Suprapubic skin (tissue), 4 donors: ENCODE measurements around the gene TAF3. TPM values are rescaled to one million over a fixed set of nuclear protein-coding genes. Genes with fewer than 3 reads are reported as not detected.

Source experiments
- DNase-seq, 2 donors: peaks; one replicate each; pipeline ENCODE4 v3.0.0-alpha.2; 2019; ENCODE audit warnings: low spot score in 2 of 2
- H3K27ac ChIP-seq: fragments of 200-600 bp; sonication (generic); one replicate; pipeline ENCODE4 v1.5.1; 2019
- H3K27me3 ChIP-seq: fragments of 200-600 bp; sonication (generic); one replicate; pipeline ENCODE4 v1.5.1; 2019
- H3K36me3 ChIP-seq: fragments of 200-600 bp; sonication (generic); one replicate; pipeline ENCODE4 v1.5.1; 2019
- H3K4me1 ChIP-seq: fragments of 200-600 bp; sonication (generic); one replicate; pipeline ENCODE4 v1.5.1; 2019
- H3K4me3 ChIP-seq: fragments of 200-600 bp; sonication (generic); one replicate; pipeline ENCODE4 v1.5.1; 2019; ENCODE audit warnings: mild to moderate bottlenecking
- H3K9me3 ChIP-seq: fragments of 200-600 bp; sonication (generic); one replicate; pipeline ENCODE4 v1.5.1; 2019
- EP300 ChIP-seq: sonication (generic); formaldehyde crosslinking; IDR thresholded peaks from one replicate; pipeline ENCODE4 v1.6.1; 2017; ENCODE audit warnings: antibody characterized with exemption
- POLR2A ChIP-seq, 2 donors: fragments of 450-650 bp; IDR thresholded peaks; one replicate each; pipeline ENCODE4 v1.6.1; 2017; ENCODE audit warnings: antibody characterized with exemption in 2 of 2, mild to moderate bottlenecking in 2 of 2, moderate library complexity in 2 of 2
- POLR2AphosphoS5 ChIP-seq, 3 donors: sonication (generic); formaldehyde crosslinking; IDR thresholded peaks; one replicate each; pipeline ENCODE4 v1.6.1; 2017; ENCODE audit warnings: antibody characterized with exemption in 3 of 3
- WGBS: methylation state at CpG from one replicate; pipeline ENCODE4 v1.1.5; 2018; 5-methylcytosine and 5-hydroxymethylcytosine counted together
- total RNA-seq, 4 donors: library from RNA; depleted of rRNA; stranded (reverse); fragments of >200 nt; gene quantifications; one replicate each; pipeline ENCODE4 v1.1.0, GENCODE V29; 2016
- TF ChIP-seq, protein P1 (sequence below), 2 donors: fragments of 200-600 bp in 1 of 2; fragments of 450-650 bp in 1 of 2; sonication (generic) in 1 of 2; IDR thresholded peaks; one replicate each; pipeline ENCODE4 v1.5.1; 2016 to 2019; ENCODE audit warnings: antibody characterized with exemption in 2 of 2, mild to moderate bottlenecking in 1 of 2, moderate library complexity in 1 of 2

The TAF3 gene
- total RNA-seq, 4 donors from 2014 or later, result 5.6 to 13.3 (median 10.3) TPM

GRCh38 chr10:7792541-7792940 lies 25.8 kb upstream of the TAF3 start:
- Histone ChIP-seq H3K27ac (no peak overlapping the region), H3K27me3 (no peaks in the 10 kb centered on the region), H3K4me3 (no peak overlapping the region), H3K36me3 (peaks cover 9% of the 10 kb centered on the region), H3K9me3 (no peaks in the 10 kb centered on the region), H3K4me1 (peaks cover 46% of the 10 kb centered on the region)
- no peak for TF ChIP-seq POLR2AphosphoS5 (IDR thresholded peaks at IDR 0.05)
- TF ChIP-seq POLR2A (IDR thresholded peaks at IDR 0.05), result no peak
- TF ChIP-seq EP300, result no peak
- TF ChIP-seq, protein P1, sequence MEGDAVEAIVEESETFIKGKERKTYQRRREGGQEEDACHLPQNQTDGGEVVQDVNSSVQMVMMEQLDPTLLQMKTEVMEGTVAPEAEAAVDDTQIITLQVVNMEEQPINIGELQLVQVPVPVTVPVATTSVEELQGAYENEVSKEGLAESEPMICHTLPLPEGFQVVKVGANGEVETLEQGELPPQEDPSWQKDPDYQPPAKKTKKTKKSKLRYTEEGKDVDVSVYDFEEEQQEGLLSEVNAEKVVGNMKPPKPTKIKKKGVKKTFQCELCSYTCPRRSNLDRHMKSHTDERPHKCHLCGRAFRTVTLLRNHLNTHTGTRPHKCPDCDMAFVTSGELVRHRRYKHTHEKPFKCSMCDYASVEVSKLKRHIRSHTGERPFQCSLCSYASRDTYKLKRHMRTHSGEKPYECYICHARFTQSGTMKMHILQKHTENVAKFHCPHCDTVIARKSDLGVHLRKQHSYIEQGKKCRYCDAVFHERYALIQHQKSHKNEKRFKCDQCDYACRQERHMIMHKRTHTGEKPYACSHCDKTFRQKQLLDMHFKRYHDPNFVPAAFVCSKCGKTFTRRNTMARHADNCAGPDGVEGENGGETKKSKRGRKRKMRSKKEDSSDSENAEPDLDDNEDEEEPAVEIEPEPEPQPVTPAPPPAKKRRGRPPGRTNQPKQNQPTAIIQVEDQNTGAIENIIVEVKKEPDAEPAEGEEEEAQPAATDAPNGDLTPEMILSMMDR (IDR thresholded peaks at IDR 0.05), result no peak
- WGBS, result 53% methylated on average over 1 of the region's 1 CpG
- DNase-seq, result no peak

DNA sequence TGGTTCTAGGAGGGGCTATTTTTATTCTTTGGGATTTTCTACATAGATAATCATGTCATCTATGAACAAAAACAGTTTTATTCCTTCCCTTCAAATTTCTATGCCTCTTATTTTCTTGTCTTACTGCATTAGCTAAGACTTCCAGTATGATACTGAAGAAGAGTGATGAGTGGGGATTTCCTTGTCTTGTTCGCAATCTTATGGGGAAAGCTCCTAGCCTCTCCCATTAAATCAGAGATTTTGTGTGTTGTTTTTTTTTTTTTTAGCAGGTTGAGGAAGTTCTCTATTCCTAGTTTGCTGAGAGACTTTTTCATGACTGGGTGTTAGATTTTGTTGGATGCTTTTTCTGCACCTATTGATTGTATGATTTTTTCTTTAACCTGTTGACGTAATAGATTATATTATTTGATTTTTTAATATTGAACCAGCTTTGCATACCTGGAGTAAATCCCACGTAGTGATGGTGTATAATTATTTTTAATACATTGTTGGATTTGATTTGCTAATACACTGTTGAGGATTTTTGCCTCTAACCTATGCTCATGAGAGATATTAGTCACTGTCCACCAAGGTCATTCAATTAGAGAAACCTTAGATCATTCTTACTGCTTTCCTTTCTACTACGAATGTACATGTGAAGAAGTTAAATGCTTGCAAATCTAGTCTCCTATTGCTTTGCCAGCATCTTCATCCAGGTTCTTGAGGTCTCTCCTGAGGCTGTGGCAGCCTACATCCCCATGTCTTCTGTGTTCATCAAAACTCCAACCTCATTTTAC lies 23.9 kb upstream of the TAF3 start:
- Histone ChIP-seq H3K4me3 (no peak overlapping the region), H3K9me3 (no peaks in the 10 kb centered on the region), H3K4me1 (peaks cover 36% of the 10 kb centered on the region), H3K27ac (no peak overlapping the region), H3K27me3 (no peaks in the 10 kb centered on the region), H3K36me3 (peaks cover 28% of the 10 kb centered on the region)
- 79% methylated on average over 4 of the region's 4 CpGs for WGBS
- DNase-seq, result no peak
- no peak for TF ChIP-seq EP300
- TF ChIP-seq, protein P1 (IDR thresholded peaks at IDR 0.05), result no peak

DNA sequence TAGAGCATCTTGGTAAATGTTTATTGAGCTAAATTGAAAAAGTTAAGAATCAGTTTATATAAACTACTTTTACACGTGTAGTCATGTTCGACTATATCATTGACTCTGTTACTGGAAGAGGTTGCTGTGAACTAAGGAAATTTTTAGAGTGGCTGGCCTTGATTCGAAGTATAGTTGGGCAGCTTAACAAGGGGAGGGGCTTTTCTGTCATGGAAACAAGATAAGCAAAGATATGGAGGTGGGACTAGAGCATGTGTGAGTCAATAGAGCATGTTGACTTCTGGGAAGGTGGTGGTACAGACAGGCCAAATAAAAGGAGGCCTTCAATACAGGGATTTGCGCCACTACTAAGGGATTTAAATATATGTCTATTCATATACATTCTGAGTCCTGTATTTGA lies 22.7 kb upstream of the TAF3 start:
- DNase-seq, result no peak
- Histone ChIP-seq H3K27ac (no peak overlapping the region), H3K27me3 (no peaks in the 10 kb centered on the region), H3K4me3 (no peak overlapping the region), H3K4me1 (peaks cover 24% of the 10 kb centered on the region), H3K36me3 (peaks cover 38% of the 10 kb centered on the region), H3K9me3 (no peaks in the 10 kb centered on the region)
- TF ChIP-seq EP300 (no peak), POLR2AphosphoS5 (IDR thresholded peaks at IDR 0.05) (no peak), POLR2A (IDR thresholded peaks at IDR 0.05) (no peak)
- TF ChIP-seq, protein P1 (IDR thresholded peaks at IDR 0.05), result no peak
- 83% methylated on average over 4 of the region's 4 CpGs for WGBS

DNA sequence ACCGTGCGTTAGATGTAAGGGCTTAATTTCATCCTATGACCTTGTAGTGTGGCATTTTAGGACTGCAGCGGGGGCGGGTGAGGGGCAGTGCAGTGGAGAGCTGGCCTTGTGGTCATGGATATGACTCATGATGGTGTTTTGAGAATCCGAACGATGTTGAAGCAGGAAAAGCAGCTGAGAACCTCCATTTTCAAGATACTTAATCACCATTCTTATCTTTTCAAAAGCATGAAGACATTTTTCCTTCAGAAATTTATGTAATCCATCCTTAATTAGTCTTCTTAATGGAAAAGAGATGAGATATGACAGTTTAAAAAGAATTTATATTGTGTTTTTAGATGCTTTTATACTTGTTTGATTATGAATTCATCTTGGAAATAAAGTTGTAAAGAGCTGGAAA lies 20.7 kb upstream of the TAF3 start:
- Histone ChIP-seq H3K4me3 (no peak overlapping the region), H3K27me3 (no peaks in the 10 kb centered on the region), H3K4me1 (peaks cover 12% of the 10 kb centered on the region), H3K9me3 (no peaks in the 10 kb centered on the region), H3K36me3 (peaks cover 58% of the 10 kb centered on the region), H3K27ac (no peak overlapping the region)
- 74% methylated on average over 6 of the region's 6 CpGs for WGBS
- TF ChIP-seq POLR2AphosphoS5 (IDR thresholded peaks at IDR 0.05), result no peak
- TF ChIP-seq, protein P1 (IDR thresholded peaks at IDR 0.05), result no peak
- no peak for TF ChIP-seq EP300
- TF ChIP-seq POLR2A (IDR thresholded peaks at IDR 0.05), result no peak
- DNase-seq, result no peak

DNA sequence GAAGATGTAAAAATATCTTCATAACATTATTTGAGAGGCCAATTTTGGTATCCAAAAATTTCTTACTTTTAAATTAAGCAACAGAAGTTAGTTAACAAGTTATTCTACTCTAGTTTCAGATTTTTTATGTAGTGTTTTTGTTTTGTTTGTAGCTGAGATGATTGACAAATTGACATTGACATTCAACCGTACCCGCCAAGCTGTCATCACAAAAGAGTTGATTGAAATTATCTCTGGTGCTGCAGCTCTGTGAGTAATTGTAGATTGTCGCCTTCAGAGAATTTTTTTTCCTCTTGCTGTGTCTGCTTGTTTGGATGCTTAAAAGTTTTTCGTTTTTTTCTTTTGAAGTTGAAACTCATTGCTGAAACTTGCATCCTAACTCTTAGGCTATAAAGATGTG lies 15.7 kb upstream of the TAF3 start:
- Histone ChIP-seq H3K9me3 (no peaks in the 10 kb centered on the region), H3K36me3 (peaks cover 98% of the 10 kb centered on the region), H3K27ac (no peak overlapping the region), H3K27me3 (no peaks in the 10 kb centered on the region), H3K4me3 (no peak overlapping the region), H3K4me1 (no peaks in the 10 kb centered on the region)
- 92% methylated on average over 4 of the region's 4 CpGs for WGBS
- no peak for DNase-seq
- TF ChIP-seq POLR2A (IDR thresholded peaks at IDR 0.05) (no peak), POLR2AphosphoS5 (IDR thresholded peaks at IDR 0.05) (no peak), EP300 (no peak)
- TF ChIP-seq, protein P1 (IDR thresholded peaks at IDR 0.05), result no peak
